Epidermal melanocyte (primary cell): ENCODE data around the gene ADAM12.

Source experiments
- DNase-seq: peaks from one replicate; pipeline ENCODE4 v3.0.0; 2011; ENCODE audit warnings: low spot score; ENCODE audit not compliant: insufficient read length

ADAM12 gene

GRCh38 chr10:126123466-126123865 is 264.8 kb downstream of the ADAM12 start:
- no peak for DNase-seq

- DNase-seq = no peak
Observed at GRCh38 chr10:126122881-126123280, 265.4 kb downstream of the ADAM12 start.

GRCh38 chr10:126119599-126119998 is 268.7 kb downstream of the ADAM12 start:
- DNase-seq = no peak

- no peak for DNase-seq
Observed at GRCh38 chr10:126118476-126118875, 269.8 kb downstream of the ADAM12 start.

- DNase-seq = no peak
Observed at GRCh38 chr10:126117196-126117595, 271.1 kb downstream of the ADAM12 start.

GRCh38 chr10:126115886-126116285 is 272.4 kb downstream of the ADAM12 start:
- DNase-seq = no peak

GRCh38 chr10:126114884-126115555 is 273.3 kb downstream of the ADAM12 start:
- no peak for DNase-seq

GRCh38 chr10:126111516-126111915 is 276.8 kb downstream of the ADAM12 start:
- no peak for DNase-seq

GRCh38 chr10:126110489-126111180 is 277.6 kb downstream of the ADAM12 start:
- no peak for DNase-seq

- no peak for DNase-seq
Observed at GRCh38 chr10:126109893-126110292, 278.4 kb downstream of the ADAM12 start.

- no peak for DNase-seq
Observed at GRCh38 chr10:126108693-126109092, 279.6 kb downstream of the ADAM12 start.

GRCh38 chr10:126104767-126105166 is 283.5 kb downstream of the ADAM12 start:
- DNase-seq = no peak

GRCh38 chr10:126102636-126103035 is 285.6 kb downstream of the ADAM12 start:
- no peak for DNase-seq

- DNase-seq = no peak
Observed at GRCh38 chr10:126101736-126102135, 286.5 kb downstream of the ADAM12 start.

- DNase-seq = no peak
Observed at GRCh38 chr10:126101325-126101724, 287.0 kb downstream of the ADAM12 start.

GRCh38 chr10:126099366-126099765 is 288.9 kb downstream of the ADAM12 start:
- no peak for DNase-seq

- DNase-seq = no peak
Observed at GRCh38 chr10:126098226-126098581, 290.1 kb downstream of the ADAM12 start.

GRCh38 chr10:126097558-126098225 is 290.6 kb downstream of the ADAM12 start:
- no peak for DNase-seq

GRCh38 chr10:126094537-126094936 is 293.7 kb downstream of the ADAM12 start:
- DNase-seq = no peak

GRCh38 chr10:126092366-126093215 is 295.7 kb downstream of the ADAM12 start:
- DNase-seq = no peak

- DNase-seq = peak; percentile 36
Observed at GRCh38 chr10:126090911-126091728, 297.2 kb downstream of the ADAM12 start.
